SH-SY5Y (cell line): Measurements from ENCODE around the gene SPDYE3.

ENCODE experiments used
- GATA2 ChIP-seq: IDR thresholded peaks from 2 replicates; pipeline ENCODE4 v1.6.1; 2011; ENCODE audit warnings: mild to moderate bottlenecking, low read depth, low read length
- GATA3 ChIP-seq: IDR thresholded peaks from 2 replicates; pipeline ENCODE4 v1.6.1; 2011; ENCODE audit warnings: low read depth, mild to moderate bottlenecking, low read length, moderate library complexity

DNA sequence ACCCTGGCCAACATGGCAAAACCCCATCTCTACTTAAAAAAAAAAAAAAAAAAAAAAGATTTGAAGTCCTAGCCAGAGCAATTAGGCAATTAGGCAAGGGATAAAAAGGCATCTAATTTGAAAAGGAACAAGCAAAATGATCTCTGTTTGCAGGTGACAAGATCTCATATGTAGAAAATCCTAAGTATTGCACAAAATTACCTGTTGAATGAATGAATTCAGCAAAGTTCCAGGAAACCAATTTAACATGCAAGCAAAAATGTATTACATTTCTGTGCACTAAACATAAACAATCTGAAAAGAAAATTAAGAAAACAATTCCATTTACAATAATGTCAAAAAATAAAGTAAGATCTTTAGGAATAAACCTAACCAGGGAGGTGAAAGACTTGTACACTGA, 55.6 kb downstream of the SPDYE3 start:
- TF ChIP-seq GATA3 (no peak), GATA2 (no peak)
